GM06990 (cell line): ENCODE data around the gene PPP2R2C.

ENCODE experiments used
- DNase-seq: peaks from one replicate; pipeline ENCODE4 v3.0.0-alpha.2; 2011; ENCODE audit not compliant: insufficient read length; ENCODE audit errors: extremely low read depth
- H3K27me3 ChIP-seq: replicated peaks from 2 replicates; pipeline ENCODE4 v1.6.0; 2011; ENCODE audit warnings: low read length; ENCODE audit not compliant: control insufficient read depth, insufficient read depth
- H3K36me3 ChIP-seq: 2 replicates; pipeline ENCODE4 v1.5.1; 2011; ENCODE audit warnings: low read length; ENCODE audit not compliant: control insufficient read depth, insufficient read depth
- H3K4me3 ChIP-seq: replicated peaks from 2 replicates; pipeline ENCODE4 v1.5.1; 2011; ENCODE audit warnings: low read depth, mild to moderate bottlenecking, control low read depth, low read length
- CTCF ChIP-seq: IDR thresholded peaks from 2 replicates; pipeline ENCODE4 v1.5.1; 2011; ENCODE audit warnings: low read length, control low read depth, mild to moderate bottlenecking, inconsistent platforms; ENCODE audit not compliant: insufficient read depth, poor library complexity, severe bottlenecking

PPP2R2C gene

DNA sequence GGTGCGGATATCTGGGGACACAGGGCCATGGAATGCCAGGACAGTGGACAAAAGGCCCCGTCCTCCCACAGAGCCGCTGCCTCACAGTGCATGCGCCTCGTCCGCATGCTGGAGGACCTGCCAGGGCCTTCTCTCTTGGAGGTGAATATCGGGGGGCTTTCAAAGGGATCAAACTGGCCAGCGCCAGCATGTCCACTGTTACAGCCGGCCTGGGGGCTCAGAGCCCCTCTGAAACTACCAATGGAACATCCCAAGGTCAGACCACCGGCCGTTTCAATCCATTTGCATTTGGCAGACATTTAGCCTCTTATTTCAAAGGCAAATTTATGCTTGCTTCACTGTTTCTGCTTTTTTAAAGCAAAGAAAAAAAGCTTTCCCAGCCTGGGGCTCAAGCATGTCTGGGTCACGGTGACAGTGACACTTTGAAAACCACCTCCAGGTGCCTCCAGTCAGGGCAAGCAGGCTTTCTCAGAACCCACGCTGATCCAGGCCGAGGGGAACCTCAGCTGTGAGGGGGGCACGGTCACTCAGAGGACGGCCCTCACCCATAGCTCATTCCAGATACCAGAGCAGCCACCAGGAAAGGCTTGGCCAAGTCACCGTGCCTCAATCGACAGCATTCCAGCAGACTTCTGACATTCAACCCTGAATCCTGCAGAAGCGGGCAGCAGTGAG is 57.2 kb downstream of the PPP2R2C start:
- no peak for DNase-seq
- no peak for TF ChIP-seq CTCF

DNA sequence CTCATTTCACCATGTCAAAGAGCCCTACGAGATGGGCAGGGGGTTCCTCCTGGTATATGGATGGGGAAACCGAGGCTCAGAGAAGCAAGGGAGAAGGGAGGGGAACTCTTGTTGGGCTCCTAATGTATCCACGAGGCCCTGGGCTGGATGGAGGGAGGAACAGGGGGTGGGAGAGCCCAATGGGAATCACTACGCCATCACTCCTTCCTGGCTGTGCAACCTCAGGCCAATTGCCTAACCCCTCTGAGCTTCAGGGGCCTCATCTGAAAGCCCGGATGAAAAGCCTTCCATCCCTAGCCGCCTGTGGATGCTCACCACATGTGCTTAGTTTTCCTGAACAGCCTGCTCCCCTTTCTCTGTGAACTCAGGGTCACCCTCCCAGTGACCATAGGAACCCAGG is 57.8 kb downstream of the PPP2R2C start:
- no peaks in the 10 kb centered on the region; the same call in 1 of the 2 replicates for H3K27me3 ChIP-seq
- H3K4me3 ChIP-seq: no peak overlapping the region
- TF ChIP-seq CTCF: no peak

More for the DNA sequence above, 57.2 kb downstream of the PPP2R2C start:
- no peak overlapping the region for H3K4me3 ChIP-seq
- H3K27me3 ChIP-seq: no peaks in the 10 kb centered on the region; the same call in 1 of the 2 replicates
- H3K36me3 ChIP-seq: no peaks in the 10 kb centered on the region

DNA sequence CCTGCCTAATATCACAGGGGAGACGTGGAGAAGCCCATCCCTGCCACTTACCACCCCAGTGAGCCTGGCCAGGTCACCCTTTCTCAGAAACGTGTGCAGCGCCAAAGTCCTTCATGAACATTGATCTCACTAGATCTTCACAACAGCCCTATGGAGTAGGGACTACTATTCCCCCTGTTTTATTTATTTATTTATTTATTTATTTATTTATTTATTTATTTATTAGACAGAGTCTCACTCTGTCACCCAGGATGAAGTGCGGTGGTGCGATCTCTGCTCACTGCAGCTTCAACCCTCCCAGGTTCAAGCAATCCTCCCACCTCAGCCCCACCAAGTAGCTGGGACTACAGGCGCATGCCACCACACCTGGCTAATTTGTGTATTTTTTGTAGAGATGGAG is 61.8 kb downstream of the PPP2R2C start:
- no peaks in the 10 kb centered on the region for H3K36me3 ChIP-seq
- no peak for TF ChIP-seq CTCF
- H3K4me3 ChIP-seq: no peak overlapping the region
- no peaks in the 10 kb centered on the region for H3K27me3 ChIP-seq
- DNase-seq: no peak

More for the DNA sequence above, 57.8 kb downstream of the PPP2R2C start:
- no peaks in the 10 kb centered on the region for H3K36me3 ChIP-seq
- DNase-seq: no peak

DNA sequence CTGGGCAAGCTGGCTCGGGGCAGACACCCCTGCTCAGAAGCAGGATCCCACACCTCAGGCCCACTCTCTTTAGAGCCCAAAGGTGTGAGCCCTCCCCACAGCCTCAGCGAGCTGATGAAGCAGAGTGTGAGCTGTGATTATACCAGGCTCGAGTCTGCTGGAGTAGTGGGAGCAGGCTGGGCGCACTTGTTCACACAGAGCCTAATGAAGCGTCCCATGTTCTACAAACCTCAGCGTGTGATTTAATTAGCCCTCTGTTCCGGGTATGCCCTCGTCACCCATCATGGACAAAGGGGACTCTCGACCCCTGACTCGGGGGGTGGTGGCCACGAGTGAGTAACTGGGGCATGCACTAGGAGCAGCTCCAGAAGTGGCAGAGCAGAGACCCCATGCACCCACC is 62.3 kb downstream of the PPP2R2C start:
- Histone ChIP-seq H3K4me3 (no peak overlapping the region), H3K36me3 (no peaks in the 10 kb centered on the region), H3K27me3 (no peaks in the 10 kb centered on the region)
- TF ChIP-seq CTCF: no peak
- DNase-seq: no peak

- DNase-seq: no peak
- H3K36me3 ChIP-seq: no peaks in the 10 kb centered on the region
Measured at GRCh38 chr4:6409381-6409780, 63.0 kb downstream of the PPP2R2C start.

More at GRCh38 chr4:6409381-6409780, 63.0 kb downstream of the PPP2R2C start:
- no peak for TF ChIP-seq CTCF
- Histone ChIP-seq H3K27me3 (peaks cover under 1% of the 10 kb centered on the region), H3K4me3 (no peak overlapping the region)
